Panc1 (cell line): ENCODE results near the gene LPA. TPM values are rescaled to one million over a fixed set of nuclear protein-coding genes. Genes with fewer than 3 reads are reported as not detected.

Experiments
- ATAC-seq: fragments of 200-7000 bp; cut with Tn5 transposase; 2 replicates; pipeline ENCODE4 v1.9.1; 2020; ENCODE audit warnings: mild to moderate bottlenecking, moderate library complexity
- BruUV-seq: library from RNA; stranded (reverse); fragments of 400-500 nt; replicated peaks from 2 replicates; lab custom pipeline; 2021; lab: Mats Ljungman, UMichigan
- CTCF ChIA-PET: fragments of 300-600 bp; sonication (Branson Sonifier 250); formaldehyde crosslinking; loops from one replicate; lab custom pipeline; 2022; ENCODE audit warnings: antibody characterized with exemption; lab: Charles Lee
- POLR2A ChIA-PET: fragments of 300-600 bp; sonication (Branson Sonifier 250); formaldehyde crosslinking; loops from one replicate; lab custom pipeline; 2022; ENCODE audit warnings: antibody characterized with exemption; lab: Charles Lee
- DNase-seq: peaks from one replicate; pipeline ENCODE4 v3.0.0-alpha.2; 2010; ENCODE audit warnings: low read depth, low spot score
- H3K27ac ChIP-seq: 2 replicates; pipeline ENCODE4 v1.5.1; 2011; ENCODE audit warnings: mild to moderate bottlenecking, low read length, inconsistent platforms
- H3K27me3 ChIP-seq: fragments of 200-500 bp; sonication (Bioruptor generic); 2 replicates; pipeline ENCODE4 v1.6.0; 2014; ENCODE audit warnings: low read length, inconsistent platforms; ENCODE audit not compliant: control insufficient read depth, insufficient read depth
- H3K36me3 ChIP-seq: fragments of 200-500 bp; sonication (Bioruptor generic); 2 replicates; pipeline ENCODE4 v1.5.1; 2014; ENCODE audit warnings: inconsistent platforms, mild to moderate bottlenecking, low read length, moderate library complexity; ENCODE audit not compliant: control insufficient read depth, insufficient read depth
- H3K4me1 ChIP-seq: 2 replicates; pipeline ENCODE4 v1.5.1; 2011; ENCODE audit warnings: inconsistent platforms, mild to moderate bottlenecking, low read length, moderate library complexity; ENCODE audit not compliant: control insufficient read depth, insufficient read depth
- H3K4me3 ChIP-seq, 2 experiments: 2 replicates each; pipeline ENCODE4 v1.5.1; 2011 to 2012; ENCODE audit warnings: low read depth in 2 of 2, low read length in 2 of 2, mild to moderate bottlenecking in 2 of 2, inconsistent platforms in 1 of 2, moderate library complexity in 1 of 2
- H3K9me3 ChIP-seq: fragments of 200-500 bp; sonication (Bioruptor generic); 2 replicates; pipeline ENCODE4 v1.5.1; 2014; ENCODE audit warnings: low read depth, mild to moderate bottlenecking, inconsistent platforms, low read length, moderate library complexity; ENCODE audit not compliant: control insufficient read depth, insufficient read depth
- POLR2AphosphoS5 ChIP-seq: IDR thresholded peaks from 2 replicates; pipeline ENCODE4 v1.6.1; 2012; ENCODE audit warnings: mild to moderate bottlenecking, low read depth, low read length, moderate library complexity
- REST ChIP-seq, 2 experiments: IDR thresholded peaks; 2 replicates each; pipeline ENCODE4 v1.6.1; 2011 to 2012; ENCODE audit warnings: low read depth in 2 of 2, control low read depth in 1 of 2, low read length in 1 of 2, mild to moderate bottlenecking in 1 of 2, moderate library complexity in 1 of 2; ENCODE audit not compliant: insufficient read depth in 1 of 2
- SIN3A ChIP-seq: IDR thresholded peaks from 2 replicates; pipeline ENCODE4 v1.6.1; 2012; ENCODE audit warnings: low read depth, mild to moderate bottlenecking, low read length, moderate library complexity, borderline replicate concordance; ENCODE audit not compliant: insufficient read depth
- TCF7L2 ChIP-seq: IDR thresholded peaks from 2 replicates; pipeline ENCODE4 v1.6.1; 2011; ENCODE audit warnings: mild to moderate bottlenecking, low read depth, low read length, inconsistent platforms
- in situ Hi-C: cut with HindIII; loops from 2 replicates; pipeline ENCODE4 v1.10.0; 2016; ENCODE audit warnings: low sequenced_read_pairs, low pct_unique_long_range_greater_than_20kb
- intact Hi-C: fragments of 100-400 bp; cut with micrococcal nuclease; formaldehyde crosslinking; loops from one replicate; pipeline ENCODE4 v1.10.0; 2022; ENCODE audit not compliant: unreplicated experiment
- total RNA-seq: library from RNA; stranded (reverse); gene quantifications from one replicate; pipeline ENCODE4 v1.2.1, GENCODE V29; 2021; ENCODE audit not compliant: unreplicated experiment
- TF ChIP-seq, protein P1 (sequence below): fragments of 450-650 bp; IDR thresholded peaks from 2 replicates; pipeline ENCODE4 v1.5.1; 2017; ENCODE audit warnings: mild to moderate bottlenecking

The LPA gene
- total RNA-seq, 1 experiment from 2014 or later = 0.21 TPM

GRCh38 chr6:160513836-160514235, 150.2 kb downstream of the LPA start:
- Histone ChIP-seq H3K4me3 (no peak overlapping the region), H3K4me1 (no peaks in the 10 kb centered on the region), H3K27me3 (no peaks in the 10 kb centered on the region), H3K36me3 (no peaks in the 10 kb centered on the region), H3K9me3 (no peaks in the 10 kb centered on the region), H3K27ac (no peak overlapping the region)
- CTCF ChIA-PET = interaction anchor here (0.6 kb wide), 1 partner anchor 226 kb away, joined by 5 read pairs; no protein-coding TSS in a partner anchor
- in situ Hi-C loops = no loop called here
- no TSS peak for BruUV-seq
- POLR2A ChIA-PET = no interaction called here
- TF ChIP-seq POLR2AphosphoS5 (no peak), SIN3A (no peak), REST (IDR thresholded peaks at IDR 0.05; ENCODE audit: insufficient read depth in 1 of 2, low read depth in 2 of 2, low read length in 1 of 2) (no peak), TCF7L2 (no peak)
- TF ChIP-seq, protein P1, sequence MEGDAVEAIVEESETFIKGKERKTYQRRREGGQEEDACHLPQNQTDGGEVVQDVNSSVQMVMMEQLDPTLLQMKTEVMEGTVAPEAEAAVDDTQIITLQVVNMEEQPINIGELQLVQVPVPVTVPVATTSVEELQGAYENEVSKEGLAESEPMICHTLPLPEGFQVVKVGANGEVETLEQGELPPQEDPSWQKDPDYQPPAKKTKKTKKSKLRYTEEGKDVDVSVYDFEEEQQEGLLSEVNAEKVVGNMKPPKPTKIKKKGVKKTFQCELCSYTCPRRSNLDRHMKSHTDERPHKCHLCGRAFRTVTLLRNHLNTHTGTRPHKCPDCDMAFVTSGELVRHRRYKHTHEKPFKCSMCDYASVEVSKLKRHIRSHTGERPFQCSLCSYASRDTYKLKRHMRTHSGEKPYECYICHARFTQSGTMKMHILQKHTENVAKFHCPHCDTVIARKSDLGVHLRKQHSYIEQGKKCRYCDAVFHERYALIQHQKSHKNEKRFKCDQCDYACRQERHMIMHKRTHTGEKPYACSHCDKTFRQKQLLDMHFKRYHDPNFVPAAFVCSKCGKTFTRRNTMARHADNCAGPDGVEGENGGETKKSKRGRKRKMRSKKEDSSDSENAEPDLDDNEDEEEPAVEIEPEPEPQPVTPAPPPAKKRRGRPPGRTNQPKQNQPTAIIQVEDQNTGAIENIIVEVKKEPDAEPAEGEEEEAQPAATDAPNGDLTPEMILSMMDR = no peak
- no peak for ATAC-seq
- intact Hi-C loops = loop anchor here (10.0 kb wide), 1 partner anchor 251 kb away; no protein-coding TSS in a partner anchor
- no peak for DNase-seq

DNA sequence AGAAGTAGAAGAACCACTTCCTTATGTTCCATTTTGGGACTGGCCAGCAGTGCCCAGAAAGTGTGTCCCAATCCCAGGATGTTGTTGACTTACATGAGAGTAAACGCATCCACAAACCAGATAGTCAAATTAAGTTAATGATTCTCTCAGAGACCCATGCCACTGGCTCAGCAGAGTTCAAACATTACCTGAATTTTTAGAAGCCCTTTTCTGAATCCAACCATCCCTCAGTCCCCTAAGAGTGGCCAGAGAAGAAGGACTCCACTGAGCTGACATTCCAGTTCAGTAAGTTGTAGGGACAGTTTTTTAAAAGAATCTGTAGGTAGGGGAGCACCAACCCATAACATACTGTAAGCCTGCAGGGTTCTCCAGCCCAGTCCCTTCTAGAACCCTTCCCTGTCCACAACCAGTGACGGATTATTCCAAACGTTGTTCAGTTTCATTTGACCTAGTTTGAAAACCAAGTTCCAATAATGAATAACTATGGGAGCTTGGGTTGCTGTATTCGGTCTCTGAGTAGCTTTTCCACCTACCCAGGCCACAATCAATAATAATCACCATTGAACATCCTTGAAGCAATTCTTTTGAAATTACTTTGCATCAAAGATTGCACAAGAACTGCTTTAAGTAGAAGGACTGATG, 153.0 kb downstream of the LPA start:
- intact Hi-C loops = loop anchor here (10.0 kb wide), 1 partner anchor 254 kb away; no protein-coding TSS in a partner anchor
- in situ Hi-C loops = no loop called here

More for the DNA sequence above, 153.0 kb downstream of the LPA start:
- Histone ChIP-seq H3K36me3 (no peaks in the 10 kb centered on the region), H3K9me3 (no peaks in the 10 kb centered on the region), H3K4me1 (no peaks in the 10 kb centered on the region), H3K27ac (no peak overlapping the region), H3K27me3 (no peaks in the 10 kb centered on the region), H3K4me3 (no peak overlapping the region)
- ChIA-PET CTCF (interaction anchor here (0.7 kb wide), 1 partner anchor 343 kb away, joined by 3 read pairs; no protein-coding TSS in a partner anchor), POLR2A (no interaction called here)
- no TSS peak for BruUV-seq
- no peak for ATAC-seq
- TF ChIP-seq REST (IDR thresholded peaks at IDR 0.05; ENCODE audit: insufficient read depth in 1 of 2, low read depth in 2 of 2, low read length in 1 of 2) = no peak
- TF ChIP-seq SIN3A = no peak
- no peak for TF ChIP-seq TCF7L2
- TF ChIP-seq, protein P1 = no peak
- no peak for TF ChIP-seq POLR2AphosphoS5
- no peak for DNase-seq
